Endothelial cell of hepatic sinusoid (primary cell): ENCODE measurements around the gene MOSMO.
"Not testable (repeated sequence)": the region's sequence is repeated elsewhere in the genome, so short reads cannot be mapped to it uniquely, and the experiment has no call there.

Source experiments
- in situ Hi-C: cut with HindIII; loops from 2 replicates; pipeline ENCODE4 v1.10.0; 2017; ENCODE audit warnings: low sequenced_read_pairs

Gene MOSMO

DNA sequence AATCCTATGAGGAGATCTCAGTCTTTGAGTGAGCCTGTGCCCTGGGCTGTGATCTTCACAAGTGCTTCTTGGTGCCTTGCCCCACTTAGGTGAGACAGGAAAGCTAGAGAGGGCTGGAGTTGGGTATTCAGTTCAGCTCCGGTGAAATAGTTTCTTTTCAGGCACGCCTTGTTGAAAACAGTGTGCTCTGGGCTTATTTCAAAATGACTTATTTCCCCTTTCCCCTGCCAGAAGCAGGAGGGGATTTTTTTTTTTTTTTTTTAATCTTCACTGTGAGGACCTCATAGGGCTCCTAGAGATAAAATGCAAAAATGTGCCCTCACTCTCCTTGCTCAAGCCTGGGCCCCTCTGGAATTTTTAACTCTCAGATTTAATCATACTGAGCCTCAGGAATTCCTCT is 27.2 kb downstream of the MOSMO start:
- in situ Hi-C loops: no loop called here

DNA sequence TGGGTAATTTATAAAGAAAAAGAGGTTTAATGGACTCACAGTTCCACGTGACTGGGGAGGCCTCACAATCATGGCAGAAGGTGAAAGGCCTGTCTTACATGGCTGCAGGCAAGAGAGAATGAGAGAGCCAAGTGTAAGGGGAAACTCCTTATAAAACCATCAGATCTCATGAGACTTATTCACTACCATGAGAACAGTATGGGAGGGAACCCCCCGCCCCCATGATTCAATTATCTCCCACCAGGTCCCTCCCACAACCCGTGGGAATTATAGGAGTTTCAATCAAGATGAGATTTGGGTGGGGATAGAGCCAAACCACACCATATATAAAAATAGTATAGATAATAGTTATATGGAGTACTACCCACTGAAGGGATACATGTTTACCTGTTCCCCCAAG is 36.0 kb downstream of the MOSMO start:
- in situ Hi-C loops: not testable (repeated sequence)

DNA sequence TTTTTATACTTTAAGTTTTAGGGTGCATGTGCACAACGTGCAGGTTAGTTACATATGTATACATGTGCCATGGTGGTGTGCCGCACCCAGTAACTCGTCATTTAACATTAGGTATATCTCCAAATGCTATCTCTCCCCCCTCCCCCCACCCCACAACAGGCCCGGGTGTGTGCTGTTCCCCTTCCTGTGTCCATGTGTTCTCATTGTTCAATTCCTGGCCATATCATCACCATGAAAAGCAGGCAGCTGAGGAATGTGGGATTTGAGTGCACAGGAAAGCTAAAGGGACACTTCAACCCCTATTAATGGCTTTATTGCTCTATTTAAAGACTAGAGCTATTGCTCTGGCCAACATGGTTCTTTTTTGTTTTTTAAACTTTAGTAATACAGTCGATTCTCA is 38.0 kb downstream of the MOSMO start:
- in situ Hi-C loops: not testable (repeated sequence)

DNA sequence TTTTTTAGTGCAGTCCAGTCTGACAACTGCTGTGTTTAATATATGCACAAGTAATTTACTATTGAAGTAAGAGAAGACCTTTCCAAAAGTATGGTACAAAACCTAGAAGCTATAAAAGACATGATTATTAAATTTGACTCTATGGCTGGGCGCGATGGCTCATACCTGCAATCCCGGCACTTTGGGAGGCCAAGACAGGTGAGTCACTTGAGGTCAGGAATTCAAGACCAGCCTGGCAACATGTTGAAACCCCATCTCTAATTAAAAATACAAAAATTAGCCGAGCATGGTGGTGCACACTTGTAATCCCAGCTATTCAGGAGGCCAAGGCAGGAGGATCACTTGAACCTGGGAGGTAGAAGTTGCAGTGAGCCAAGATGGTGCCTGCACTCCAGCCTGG is 43.1 kb downstream of the MOSMO start:
- in situ Hi-C loops: no loop called here

DNA sequence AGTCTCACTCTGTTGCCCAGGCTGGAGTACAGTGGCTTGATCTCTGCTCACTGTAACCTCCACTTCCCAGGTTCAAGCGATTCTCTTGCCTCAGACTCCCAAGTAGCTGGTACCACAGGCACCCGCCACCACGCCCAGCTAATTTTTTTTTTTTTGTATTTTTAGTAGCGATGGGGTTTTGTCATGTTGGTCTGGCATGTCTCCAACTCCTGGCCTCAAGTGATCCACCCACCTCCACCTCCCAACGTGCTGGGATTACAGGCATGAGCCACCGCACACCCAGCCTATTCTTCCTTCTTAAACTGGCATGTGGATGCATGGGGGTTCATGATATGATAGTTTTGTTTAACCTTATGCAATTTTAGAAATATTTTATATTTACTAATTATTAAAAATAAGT is 45.1 kb downstream of the MOSMO start:
- in situ Hi-C loops: no loop called here

DNA sequence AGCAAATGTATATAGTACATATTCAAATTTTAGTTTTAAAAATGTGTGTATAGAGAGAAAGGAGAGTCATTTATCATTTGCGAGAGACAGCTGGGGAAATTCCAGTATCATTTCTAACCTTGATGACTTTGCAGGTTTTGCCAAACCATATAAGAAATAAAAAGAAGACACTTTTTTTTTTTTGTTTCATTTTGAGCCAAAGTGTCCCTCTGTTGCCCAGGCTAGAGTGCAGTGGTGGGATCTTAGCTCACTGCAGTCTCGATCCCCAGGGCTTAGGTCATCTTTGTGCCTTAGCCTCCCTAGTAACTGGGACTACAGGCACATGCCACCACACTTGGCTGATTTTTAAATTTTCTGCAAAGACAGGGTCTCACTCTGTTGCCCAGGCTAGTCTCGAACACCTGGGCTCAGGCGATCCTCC is 46.0 kb downstream of the MOSMO start:
- in situ Hi-C loops: no loop called here

DNA sequence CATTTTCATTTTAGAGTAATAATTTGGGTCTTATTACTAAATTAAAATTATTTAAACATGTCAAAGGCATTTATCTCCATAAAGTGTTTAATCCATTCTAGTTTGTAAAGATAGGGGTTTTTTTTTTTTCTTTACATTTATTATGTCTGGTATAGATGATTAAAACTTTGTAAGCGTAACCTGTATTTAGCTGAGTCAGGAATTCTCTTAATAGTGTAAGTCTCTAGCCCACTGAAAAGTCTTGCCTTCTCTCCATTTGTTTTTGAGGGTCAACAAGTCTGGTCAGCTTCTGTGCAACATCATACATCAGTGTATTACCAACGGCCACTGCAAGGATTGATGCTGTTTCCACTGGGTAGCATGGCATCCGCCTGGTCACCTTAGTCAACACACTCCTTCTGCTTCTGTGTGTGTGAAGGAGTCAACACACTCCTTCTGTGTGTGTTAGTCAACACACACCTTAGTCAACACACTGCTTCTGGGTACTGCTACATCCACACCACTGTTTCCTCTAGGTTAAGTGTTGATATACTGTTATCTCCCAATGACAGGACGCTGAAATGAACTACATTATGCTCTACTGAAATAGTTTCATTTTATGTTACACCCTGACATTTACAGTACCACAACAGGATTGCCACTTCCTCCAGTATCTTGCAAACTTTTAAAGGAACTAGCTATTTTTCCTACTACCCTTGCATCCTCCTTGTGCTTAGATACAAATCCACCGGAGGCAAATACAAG is 47.1 kb downstream of the MOSMO start:
- in situ Hi-C loops: no loop called here

DNA sequence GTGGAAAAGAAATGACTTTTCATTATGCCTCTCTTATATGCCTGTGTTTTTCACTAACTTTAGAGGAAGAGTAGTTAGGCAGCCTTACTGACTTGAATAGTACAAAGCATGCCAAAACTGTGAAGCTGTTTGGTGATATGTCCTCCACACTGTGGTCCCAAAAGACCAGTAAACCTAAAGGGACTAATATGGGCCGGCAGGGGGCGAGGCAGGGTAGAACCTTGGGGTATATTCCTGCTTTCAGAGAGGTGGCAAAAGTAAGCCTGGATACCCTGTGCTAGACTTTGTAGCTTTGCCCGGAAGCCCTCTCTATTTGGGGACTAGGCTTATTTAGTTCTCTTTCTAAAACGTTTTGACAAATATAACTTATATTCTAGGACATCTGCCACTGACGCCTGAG is 48.0 kb downstream of the MOSMO start:
- in situ Hi-C loops: no loop called here

DNA sequence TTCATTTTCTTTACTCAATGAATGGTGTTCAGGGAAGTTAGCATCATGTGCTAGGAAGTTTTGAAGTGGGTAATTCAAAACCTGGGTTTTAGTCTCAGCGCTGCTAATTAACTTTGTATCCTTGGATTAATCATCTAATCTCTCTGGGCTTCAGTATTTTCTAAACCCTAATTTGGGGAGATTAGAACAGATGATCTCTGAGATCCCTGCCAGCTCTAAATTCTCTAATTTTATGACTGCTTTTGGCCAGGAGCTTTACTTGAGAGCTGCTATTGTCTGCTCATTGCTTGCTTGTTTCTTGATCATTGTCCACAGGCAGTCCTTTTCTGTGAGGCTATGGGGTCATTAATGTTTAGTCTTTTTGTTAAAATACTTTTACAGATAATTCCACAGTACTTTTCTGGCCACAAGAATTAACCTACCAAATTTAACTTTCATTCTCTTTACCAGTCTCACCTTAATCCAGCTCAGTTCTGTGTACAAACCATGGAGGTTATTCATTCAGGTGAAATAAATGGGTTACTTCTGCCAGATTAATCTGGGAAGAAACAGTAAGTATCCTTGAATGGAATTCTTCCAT is 56.1 kb downstream of the MOSMO start:
- in situ Hi-C loops: no loop called here

DNA sequence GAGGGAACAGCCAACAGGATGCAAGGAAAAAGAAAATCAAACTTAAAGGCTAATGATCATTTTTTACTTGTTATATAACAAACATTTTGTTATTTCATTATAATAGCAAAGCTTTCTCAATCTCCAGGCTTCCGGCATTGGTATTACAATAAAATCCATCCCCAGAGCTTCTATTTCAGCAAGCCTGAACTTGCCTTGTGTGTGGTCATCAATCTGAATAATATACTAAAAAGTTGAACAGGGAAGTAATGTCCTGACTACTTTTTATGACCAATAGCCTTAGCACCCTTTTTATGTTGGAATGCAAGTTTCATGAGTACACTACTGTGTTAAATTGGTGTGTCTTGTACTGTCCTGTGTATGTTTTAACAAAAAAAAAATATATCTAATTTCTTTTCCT is 57.3 kb downstream of the MOSMO start:
- in situ Hi-C loops: no loop called here

DNA sequence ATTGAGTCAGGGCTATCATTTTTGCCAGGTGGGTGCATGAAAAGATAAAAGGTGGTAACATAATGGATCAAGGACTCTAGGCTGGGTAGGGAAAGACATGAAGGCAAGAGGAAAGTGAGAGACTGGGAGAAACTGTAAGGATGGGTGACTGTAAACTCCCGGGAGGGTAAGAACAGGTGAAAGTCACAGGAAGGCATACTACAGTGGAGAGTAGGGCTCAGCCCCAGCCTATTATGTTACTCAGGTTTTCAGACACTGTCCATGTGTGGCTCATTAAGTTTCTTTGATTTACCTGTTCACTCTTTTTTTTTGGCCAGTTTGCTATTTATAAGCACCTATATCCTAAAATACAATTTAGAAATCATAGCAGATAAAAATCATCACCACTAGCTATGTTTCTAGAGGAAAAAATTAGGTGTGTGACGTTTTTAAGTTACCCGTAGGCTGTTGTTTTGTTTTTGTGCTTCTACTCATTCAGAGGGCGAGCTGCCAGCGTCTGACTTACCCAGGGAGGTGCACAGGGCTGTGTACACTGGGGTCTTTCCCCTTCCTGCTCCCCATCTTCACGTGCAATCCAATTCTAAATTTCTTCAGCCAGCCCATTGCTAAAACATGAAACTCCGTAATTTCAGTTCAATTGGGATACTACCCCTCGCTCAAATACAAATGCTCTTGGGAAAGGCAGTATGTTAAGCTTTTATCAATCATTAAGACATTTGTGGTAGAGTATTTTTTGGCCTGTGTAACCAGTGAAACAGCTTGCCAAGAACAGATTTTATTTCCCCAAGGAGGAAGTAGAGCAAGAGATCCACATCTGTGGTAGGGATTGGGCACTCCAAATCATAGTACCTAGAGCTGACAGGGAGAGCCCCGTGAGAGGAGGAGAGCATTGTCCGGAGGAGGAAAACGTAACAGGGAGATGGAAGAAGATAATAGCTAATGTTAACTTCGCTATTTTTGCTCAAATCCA is 62.7 kb downstream of the MOSMO start:
- in situ Hi-C loops: no loop called here

DNA sequence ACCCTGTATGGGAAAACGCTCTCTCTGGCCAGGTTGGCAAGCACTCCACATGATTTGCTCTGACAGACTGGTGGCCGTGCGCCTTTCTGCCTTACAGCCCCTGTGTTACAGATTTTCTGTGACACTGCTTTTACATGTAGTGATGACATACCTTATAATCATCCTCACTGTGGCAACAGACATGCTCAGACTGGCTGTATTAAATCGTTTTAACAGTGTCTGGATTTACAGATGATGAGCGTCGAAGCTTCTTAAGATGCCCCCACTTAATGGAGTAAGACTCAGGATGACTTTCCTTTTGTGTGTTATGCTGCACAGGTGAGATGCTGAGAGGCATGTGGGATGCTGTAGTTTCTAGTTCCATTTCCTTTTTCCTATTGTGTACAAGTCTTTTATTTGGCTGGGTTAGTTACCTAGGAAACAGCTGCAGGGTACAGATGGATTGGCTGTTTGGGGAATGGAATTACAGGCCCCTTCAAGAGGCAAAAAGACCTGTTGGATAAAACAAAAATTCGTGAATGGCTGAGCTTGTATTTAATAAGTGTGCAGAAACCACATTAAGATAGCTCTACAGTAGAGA is 63.5 kb downstream of the MOSMO start:
- in situ Hi-C loops: no loop called here

DNA sequence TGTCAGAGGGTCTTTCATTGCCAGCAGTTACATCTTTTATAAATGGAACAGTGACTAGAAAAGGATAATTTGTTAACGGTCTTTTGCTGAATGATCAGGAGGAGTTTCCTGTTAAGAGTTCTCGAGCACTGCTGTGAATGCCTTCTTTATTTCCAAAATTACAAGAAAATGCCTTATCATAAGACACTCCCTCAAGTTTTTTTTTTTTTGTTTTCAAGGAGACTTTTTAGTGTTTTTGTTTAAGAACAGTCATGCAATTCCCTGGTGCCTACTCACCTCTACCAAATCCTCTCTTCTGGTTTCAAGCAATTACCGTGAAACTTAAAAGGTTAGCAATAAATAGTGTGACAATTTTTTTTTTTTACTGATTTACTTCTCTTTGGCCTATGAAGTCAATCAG is 65.4 kb downstream of the MOSMO start:
- in situ Hi-C loops: no loop called here

DNA sequence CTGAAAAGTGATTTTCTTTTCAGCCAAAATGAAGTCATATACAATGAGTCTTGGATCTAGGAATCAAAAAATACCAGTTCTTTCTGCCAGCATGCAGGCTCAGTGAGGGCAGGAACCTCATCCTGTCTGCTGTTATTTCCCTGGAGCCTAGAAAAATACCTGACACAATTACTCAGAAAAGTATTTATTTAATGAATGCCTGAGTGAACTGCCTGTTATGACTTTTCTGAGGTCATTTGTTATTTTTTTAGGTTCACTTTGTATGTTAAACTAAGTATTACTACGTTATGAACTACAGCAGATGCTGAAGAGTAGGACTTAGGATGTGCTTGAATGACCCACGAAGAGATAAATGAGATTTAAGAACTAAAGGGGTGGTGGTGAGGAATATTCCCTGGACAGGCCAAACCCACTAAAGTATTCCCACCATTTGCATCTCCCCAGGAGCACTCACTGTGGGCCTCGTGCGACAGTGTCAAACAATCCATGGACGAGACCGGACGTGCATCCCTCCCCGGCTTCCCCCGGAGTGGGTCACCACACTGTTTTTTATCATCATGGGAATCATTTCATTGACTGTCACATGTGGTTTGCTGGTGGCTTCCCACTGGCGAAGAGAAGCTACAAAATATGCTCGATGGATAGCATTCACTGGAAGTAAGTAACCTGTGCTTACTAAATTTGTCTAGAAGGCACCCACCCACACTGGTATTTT is 67.3 kb downstream of the MOSMO start:
- in situ Hi-C loops: no loop called here

DNA sequence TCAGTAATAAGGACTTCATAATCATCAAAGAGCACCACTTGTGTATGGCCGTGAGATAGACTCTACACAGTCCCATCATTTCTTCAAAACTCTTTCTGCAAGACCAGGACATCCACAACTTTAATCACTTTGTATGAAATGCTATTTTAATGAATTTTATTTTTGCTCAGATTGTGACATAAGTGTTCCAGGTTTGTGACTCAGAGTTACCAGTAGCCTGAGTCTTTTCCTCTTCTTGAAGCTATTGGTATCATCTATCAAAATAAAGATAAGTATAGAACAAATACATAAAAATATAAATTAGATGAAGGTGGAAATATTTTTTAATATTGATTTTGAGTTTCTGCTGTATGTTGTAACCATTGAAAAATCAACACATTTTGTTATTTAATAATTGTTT is 67.9 kb downstream of the MOSMO start:
- in situ Hi-C loops: no loop called here

DNA sequence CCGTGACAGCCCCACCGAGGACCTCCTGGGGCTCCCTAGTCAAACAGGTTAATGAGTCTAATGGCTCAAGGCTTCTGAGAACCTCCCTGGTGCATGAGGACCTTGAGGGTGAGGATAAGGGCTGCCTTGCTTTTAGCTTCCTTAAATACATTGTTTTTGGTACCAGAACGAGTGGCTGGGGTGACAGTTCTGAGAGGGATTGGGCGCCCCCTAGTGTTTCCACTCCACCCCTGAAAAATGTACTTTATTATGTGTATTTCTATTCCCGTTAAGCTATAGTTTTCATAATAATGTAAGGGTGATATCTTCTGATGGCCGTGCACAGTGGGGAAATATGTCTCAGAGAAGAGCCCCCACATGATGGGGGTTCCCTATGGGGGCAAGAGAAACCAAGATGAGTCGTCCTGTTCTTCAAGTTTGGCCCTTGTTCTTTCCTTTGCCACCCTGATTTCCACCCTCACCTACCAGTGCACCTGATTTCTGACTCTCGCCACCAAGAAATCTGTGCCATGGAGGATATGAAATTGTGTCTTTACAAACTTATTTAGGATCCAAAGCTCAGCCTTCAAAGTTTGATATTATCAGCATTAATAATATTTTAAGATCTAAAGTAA is 69.9 kb downstream of the MOSMO start:
- in situ Hi-C loops: no loop called here

DNA sequence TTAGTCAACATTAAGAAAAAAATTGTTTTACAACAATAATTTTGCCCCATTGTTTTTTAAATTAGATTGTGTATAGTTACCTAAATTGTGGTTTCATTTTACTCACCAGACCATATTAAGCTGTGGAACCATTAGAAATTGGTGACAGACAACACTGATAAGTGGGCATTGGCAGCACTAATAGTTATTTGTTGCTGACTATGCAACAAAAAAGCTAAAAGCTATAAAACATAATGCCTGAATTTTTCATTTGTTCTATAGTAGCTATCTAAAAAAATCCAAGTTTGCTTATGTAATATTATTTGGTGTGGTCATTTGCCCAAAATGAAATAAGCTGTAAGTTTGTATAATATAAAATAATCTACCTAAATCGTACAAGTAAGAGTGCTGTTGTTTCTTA is 70.7 kb downstream of the MOSMO start:
- in situ Hi-C loops: no loop called here

DNA sequence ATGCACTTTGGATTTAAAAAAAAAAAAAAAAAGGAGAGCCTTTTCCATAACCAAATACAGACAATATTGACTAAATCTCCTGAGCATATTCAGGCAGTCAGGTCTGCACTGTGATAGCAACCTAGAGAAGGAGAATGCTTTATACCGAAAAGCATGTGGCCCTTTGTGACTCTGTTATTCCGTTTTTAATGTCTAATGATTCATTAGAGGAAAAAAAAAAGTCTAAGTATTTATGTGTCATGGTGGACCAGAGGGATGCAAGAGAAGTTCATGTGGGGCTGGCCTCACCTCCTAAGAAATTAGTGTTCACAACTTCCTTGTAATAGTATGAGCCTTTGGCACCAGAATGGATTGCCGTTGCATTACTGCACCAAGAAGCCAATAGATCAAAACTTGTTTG is 73.1 kb downstream of the MOSMO start:
- in situ Hi-C loops: loop anchor here (5.0 kb wide), 1 partner anchor 84 kb away; no protein-coding TSS in a partner anchor

DNA sequence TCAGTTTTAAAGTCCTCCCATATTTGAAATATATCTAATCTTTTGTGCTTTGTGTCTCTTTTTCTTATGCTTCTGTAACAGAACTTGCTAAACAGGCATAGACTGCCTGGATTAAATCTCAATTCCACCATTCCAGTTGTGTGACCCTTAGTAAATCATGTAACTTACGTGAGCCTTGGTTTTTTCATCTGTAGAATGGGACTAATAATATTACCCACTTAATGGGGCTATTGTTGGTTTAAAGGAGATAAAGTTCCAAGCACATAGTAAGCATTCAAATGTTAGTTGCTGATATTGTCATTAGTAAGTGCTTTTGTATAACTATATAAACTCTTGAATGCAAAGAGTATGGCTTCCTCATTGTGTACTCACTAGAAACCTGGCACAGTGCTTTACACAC is 78.5 kb downstream of the MOSMO start:
- in situ Hi-C loops: no loop called here

DNA sequence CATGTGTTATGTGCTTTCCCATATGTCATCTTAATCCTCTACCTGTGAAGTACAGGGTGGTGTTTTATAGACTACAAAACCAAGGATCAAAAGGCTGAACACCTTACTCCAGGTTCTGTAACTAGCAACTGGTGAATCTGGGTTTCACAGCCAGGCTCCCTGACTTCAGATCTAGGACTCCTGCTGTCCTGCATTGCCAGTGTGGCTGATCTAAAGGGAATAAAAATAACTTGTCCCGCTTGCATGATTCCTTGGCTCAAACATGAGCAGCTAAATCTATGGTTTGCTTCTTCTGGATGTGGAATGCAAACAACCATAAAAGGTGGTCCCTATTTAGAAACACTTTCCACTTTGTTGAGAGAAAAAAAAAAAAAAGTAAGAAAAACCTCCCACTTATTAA is 80.7 kb downstream of the MOSMO start:
- in situ Hi-C loops: no loop called here
